Right ventricle myocardium inferior (tissue), 1 donor: ENCODE data around the gene THTPA. TPM values are rescaled to one million over a fixed set of nuclear protein-coding genes. Genes with fewer than 3 reads are reported as not detected.
"Not testable (repeated sequence)": the region's sequence is repeated elsewhere in the genome, so short reads cannot be mapped to it uniquely, and the experiment has no call there.

Experiments
- ATAC-seq: fragments of 200-7000 bp; cut with Tn5 transposase; one replicate; pipeline ENCODE4 v1.9.1; 2020; ENCODE audit warnings: mild to moderate bottlenecking, moderate library complexity
- DNase-seq: peaks from one replicate; pipeline ENCODE4 v3.0.0; 2021; ENCODE audit errors: missing footprints
- intact Hi-C: fragments of 100-400 bp; cut with DNase I; formaldehyde crosslinking; loops from one replicate; pipeline ENCODE4 v1.11.0; 2022
- total RNA-seq: library from RNA; stranded (reverse); fragmentation: NEBNext Ultra II Directional; extraction: Animal tissue kit (Norgen Biotek cat#: 25700); gene quantifications from one replicate; pipeline ENCODE4 v1.2.1, GENCODE V29; 2021
- donor health status: DM: no; HTN: yes; CAD: no; lungs with severe emphysema.

The THTPA gene
- total RNA-seq, 1 donor from 2014 or later: 16.0 TPM

- intact Hi-C loops: no loop called here
- peak; percentile 12 for ATAC-seq
- no peak for DNase-seq
Measured at GRCh38 chr14:23577004-23577681, 21.1 kb downstream of the THTPA start.

GRCh38 chr14:23577710-23578392, 21.8 kb downstream of the THTPA start:
- ATAC-seq (no peak), DNase-seq (no peak)
- intact Hi-C loops: no loop called here

GRCh38 chr14:23578560-23579310, 22.7 kb downstream of the THTPA start, which contains the start of gene JPH4:
JPH4 (minus strand) TSS chr14:23578790; CDS start chr14:23577453, 1,337 bp downstream.
- intact Hi-C loops: no loop called here
- DNase-seq: no peak

GRCh38 chr14:23579311-23579630, 23.2 kb downstream of the THTPA start:
- no peak for DNase-seq
- intact Hi-C loops: no loop called here
- no peak for ATAC-seq

More at GRCh38 chr14:23578560-23579310, 22.7 kb downstream of the THTPA start, which contains the start of gene JPH4:
- ATAC-seq: no peak

GRCh38 chr14:23579739-23580138, 23.7 kb downstream of the THTPA start:
- ATAC-seq: no peak
- intact Hi-C loops: no loop called here
- no peak for DNase-seq

- intact Hi-C loops: no loop called here
- ATAC-seq (no peak), DNase-seq (no peak)
Measured at GRCh38 chr14:23580152-23580926, 24.3 kb downstream of the THTPA start.

- intact Hi-C loops: no loop called here
- ATAC-seq (no peak), DNase-seq (no peak)
Measured at GRCh38 chr14:23580948-23581281, 24.8 kb downstream of the THTPA start.

GRCh38 chr14:23582906-23583760, 27.1 kb downstream of the THTPA start:
- DNase-seq: no peak
- no peak for ATAC-seq
- intact Hi-C loops: no loop called here

- intact Hi-C loops, DNase-seq, ATAC-seq: not testable (repeated sequence)
Measured at GRCh38 chr14:23583761-23584526, 27.9 kb downstream of the THTPA start.

- intact Hi-C loops: not testable (repeated sequence)
Measured at GRCh38 chr14:23584527-23585203, 28.6 kb downstream of the THTPA start.

GRCh38 chr14:23588884-23589598, 33.0 kb downstream of the THTPA start:
- ATAC-seq (peak; percentile 83), DNase-seq (peak; percentile 91)
- intact Hi-C loops: loop anchor here (1.0 to 2.0 kb wide), 2 partner anchors 44 to 340 kb away; no protein-coding TSS in a partner anchor

More at GRCh38 chr14:23584527-23585203, 28.6 kb downstream of the THTPA start:
- not testable (repeated sequence) for DNase-seq, ATAC-seq

GRCh38 chr14:23589606-23590005, 33.5 kb downstream of the THTPA start:
- ATAC-seq: no peak
- DNase-seq: no peak
- intact Hi-C loops: loop anchor here (1.0 to 2.0 kb wide), 2 partner anchors 43 to 340 kb away; no protein-coding TSS in a partner anchor

- intact Hi-C loops: no loop called here
- ATAC-seq: no peak
- no peak for DNase-seq
Measured at GRCh38 chr14:23590198-23590597, 34.1 kb downstream of the THTPA start.

- ATAC-seq, intact Hi-C loops, DNase-seq: not testable (repeated sequence)
Measured at GRCh38 chr14:23594191-23594590, 38.1 kb downstream of the THTPA start.

- intact Hi-C loops: no loop called here
- ATAC-seq (no peak), DNase-seq (no peak)
Measured at GRCh38 chr14:23600322-23600707, 44.2 kb downstream of the THTPA start.

GRCh38 chr14:23600806-23601205, 44.7 kb downstream of the THTPA start:
- ATAC-seq (no peak), DNase-seq (no peak)
- intact Hi-C loops: no loop called here
